OCI-LY7 (cell line): ENCODE results near the gene OPALIN. TPM values are rescaled to one million over a fixed set of nuclear protein-coding genes. Genes with fewer than 3 reads are reported as not detected.
A peak's percentile ranks its signal among the peaks of the same experiment; 100 is the strongest.

ENCODE experiments used
- BruUV-seq: library from RNA; stranded (reverse); fragments of 400-500 nt; replicated peaks from 2 replicates; lab custom pipeline; 2021; lab: Mats Ljungman, UMichigan
- CTCF ChIA-PET: fragments of 300-600 bp; sonication (Branson Sonifier 250); formaldehyde crosslinking; loops from one replicate; lab custom pipeline; 2022; ENCODE audit warnings: antibody characterized with exemption; ENCODE audit not compliant: unreplicated experiment; lab: Charles Lee
- POLR2A ChIA-PET: fragments of 300-600 bp; sonication (Branson Sonifier 250); formaldehyde crosslinking; loops from one replicate; lab custom pipeline; 2022; ENCODE audit warnings: antibody characterized with exemption; lab: Charles Lee
- DNase-seq: peaks from one replicate; pipeline ENCODE4 v3.0.0-alpha.2; 2015; ENCODE audit warnings: low spot score
- H2AFZ ChIP-seq: fragments of 200-600 bp; sonication (generic), shearing (Covaris generic); 2 replicates; pipeline ENCODE4 v1.6.1; 2014; ENCODE audit warnings: mild to moderate bottlenecking, antibody characterized with exemption, low read length, moderate library complexity
- H3K27ac ChIP-seq: fragments of 200-600 bp; sonication (generic); 2 replicates; pipeline ENCODE4 v1.5.1; 2014; ENCODE audit warnings: mixed run types, low read depth, mild to moderate bottlenecking, moderate library complexity, low read length, inconsistent platforms; ENCODE audit not compliant: poor library complexity, severe bottlenecking
- H3K36me3 ChIP-seq: fragments of 200-600 bp; sonication (generic); 2 replicates; pipeline ENCODE4 v1.6.1; 2014; ENCODE audit warnings: mild to moderate bottlenecking, antibody characterized with exemption, low read length, moderate library complexity, mixed read lengths; ENCODE audit not compliant: insufficient read depth
- H3K4me1 ChIP-seq: fragments of 200-600 bp; sonication (generic); 2 replicates; pipeline ENCODE4 v1.5.1; 2014; ENCODE audit warnings: mild to moderate bottlenecking, low read length; ENCODE audit not compliant: insufficient read depth, poor library complexity, severe bottlenecking
- H3K4me2 ChIP-seq: fragments of 200-600 bp; sonication (generic); 2 replicates; pipeline ENCODE4 v1.6.1; 2014; ENCODE audit warnings: mild to moderate bottlenecking, low read length
- H3K4me3 ChIP-seq: fragments of 200-600 bp; sonication (generic); 2 replicates; pipeline ENCODE4 v1.5.1; 2014; ENCODE audit warnings: mild to moderate bottlenecking, low read depth, low read length; ENCODE audit not compliant: poor library complexity, severe bottlenecking
- H3K79me2 ChIP-seq: fragments of 200-600 bp; sonication (generic); 2 replicates; pipeline ENCODE4 v1.6.1; 2016; ENCODE audit warnings: low read depth, mild to moderate bottlenecking, low read length, moderate library complexity, mixed read lengths; ENCODE audit not compliant: insufficient read depth
- H3K9me2 ChIP-seq: fragments of 200-600 bp; sonication (generic); 2 replicates; pipeline ENCODE4 v1.6.1; 2016; ENCODE audit warnings: mild to moderate bottlenecking, low read length, mixed read lengths; ENCODE audit not compliant: insufficient read depth
- H3K9me3 ChIP-seq: fragments of 200-600 bp; sonication (generic); 2 replicates; pipeline ENCODE4 v1.6.1; 2014; ENCODE audit warnings: mild to moderate bottlenecking, mixed run types, low read length, mixed read lengths
- H4K20me1 ChIP-seq: fragments of 200-600 bp; sonication (generic); 2 replicates; pipeline ENCODE4 v1.6.1; 2014; ENCODE audit warnings: mild to moderate bottlenecking, antibody characterized with exemption, low read length, moderate library complexity, mixed read lengths; ENCODE audit not compliant: insufficient read depth
- CTCF ChIP-seq: fragments of 200-600 bp; sonication (generic); conservative IDR thresholded peaks from 2 replicates; pipeline ENCODE4 v1.5.1; 2014; ENCODE audit warnings: mild to moderate bottlenecking, antibody characterized with exemption, low read length, moderate library complexity, mixed read lengths
- EZH2phosphoT487 ChIP-seq: fragments of 200-600 bp; sonication (generic); IDR thresholded peaks from 2 replicates; pipeline ENCODE4 v1.6.1; 2018; ENCODE audit warnings: low read depth, borderline replicate concordance, mild to moderate bottlenecking, mixed run types, antibody characterized with exemption, low read length, moderate library complexity, mixed read lengths
- intact Hi-C: fragments of 100-400 bp; cut with micrococcal nuclease; formaldehyde crosslinking; loops from one replicate; pipeline ENCODE4 v1.10.0; 2022; ENCODE audit not compliant: unreplicated experiment
- total RNA-seq, 2 experiments: library from RNA; depleted of rRNA in 1 of 2; stranded (reverse); fragments of >200 nt in 1 of 2; shearing (Covaris generic) in 1 of 2; gene quantifications; 2 replicates each; pipeline ENCODE4 v1.2.3, GENCODE V29; 2014 to 2022

Gene OPALIN
- total RNA-seq, 2 experiments from 2014 or later: not detected

- DNase-seq: no peak
- Histone ChIP-seq H3K9me2 (no peaks in the 10 kb centered on the region), H3K9me3 (no peaks in the 10 kb centered on the region), H3K36me3 (no peaks in the 10 kb centered on the region), H3K27ac (no peak overlapping the region), H3K4me2 (no peak overlapping the region), H3K4me1 (no peaks in the 10 kb centered on the region), H3K4me3 (no peak overlapping the region), H3K79me2 (no peaks in the 10 kb centered on the region), H4K20me1 (no peaks in the 10 kb centered on the region), H2AFZ (no peak overlapping the region)
- POLR2A ChIA-PET: no interaction called here
- TF ChIP-seq CTCF (no peak), EZH2phosphoT487 (no peak)
- intact Hi-C loops: no loop called here
- CTCF ChIA-PET: no interaction called here
- BruUV-seq: no TSS peak
These were observed 41.7 kb upstream of the OPALIN start for GRCh38 chr10:96400465-96400864.

GRCh38 chr10:96397902-96398301, 39.1 kb upstream of the OPALIN start:
- no TSS peak for BruUV-seq
- no peak overlapping the region for H3K27ac ChIP-seq
- CTCF ChIA-PET: no interaction called here
- H3K79me2 ChIP-seq: no peaks in the 10 kb centered on the region
- intact Hi-C loops: loop anchor here (2.0 to 10.0 kb wide), 2 partner anchors 113 to 627 kb away; no protein-coding TSS in a partner anchor
- POLR2A ChIA-PET: interaction anchor here (0.6 kb wide), 1 partner anchor 33 kb away, joined by 3 read pairs; no protein-coding TSS in a partner anchor
- TF ChIP-seq EZH2phosphoT487 (no peak), CTCF (no peak)
- DNase-seq: no peak
- H3K4me3 ChIP-seq: no peak overlapping the region
- H3K9me2 ChIP-seq: no peaks in the 10 kb centered on the region
- H3K9me3 ChIP-seq: no peaks in the 10 kb centered on the region
- H3K4me1 ChIP-seq: no peaks in the 10 kb centered on the region
- H2AFZ ChIP-seq: no peak overlapping the region
- H3K4me2 ChIP-seq: no peak overlapping the region
- no peaks in the 10 kb centered on the region for H3K36me3 ChIP-seq
- H4K20me1 ChIP-seq: no peaks in the 10 kb centered on the region

GRCh38 chr10:96395931-96396877, 37.4 kb upstream of the OPALIN start:
- intact Hi-C loops: loop anchor here (2.0 to 10.0 kb wide), 2 partner anchors 115 to 629 kb away; no protein-coding TSS in a partner anchor
- Histone ChIP-seq H3K36me3 (no peaks in the 10 kb centered on the region), H3K4me3 (no peak overlapping the region), H3K79me2 (no peaks in the 10 kb centered on the region), H3K4me1 (no peaks in the 10 kb centered on the region), H2AFZ (no peak overlapping the region), H3K9me3 (no peaks in the 10 kb centered on the region), H3K4me2 (no peak overlapping the region), H3K27ac (no peak overlapping the region), H3K9me2 (no peaks in the 10 kb centered on the region), H4K20me1 (no peaks in the 10 kb centered on the region)
- peak; percentile 68 for DNase-seq
- BruUV-seq: no TSS peak
- ChIA-PET CTCF (interaction anchor here (0.6 kb wide), 2 partner anchors 61 to 1174 kb away, joined by 3 read pairs; no protein-coding TSS in a partner anchor), POLR2A (no interaction called here)
- TF ChIP-seq CTCF (peak; percentile 94), EZH2phosphoT487 (no peak)
